HG03354 (cell line): ENCODE data around the gene CCDC167.

ENCODE experiments used
- ATAC-seq: cut with Tn5 transposase; IDR thresholded peaks from one replicate; pipeline ENCODE4 v1.9.1; 2021; ENCODE audit warnings: mild to moderate bottlenecking; ENCODE audit not compliant: unreplicated experiment, poor library complexity, severe bottlenecking

Gene CCDC167

DNA sequence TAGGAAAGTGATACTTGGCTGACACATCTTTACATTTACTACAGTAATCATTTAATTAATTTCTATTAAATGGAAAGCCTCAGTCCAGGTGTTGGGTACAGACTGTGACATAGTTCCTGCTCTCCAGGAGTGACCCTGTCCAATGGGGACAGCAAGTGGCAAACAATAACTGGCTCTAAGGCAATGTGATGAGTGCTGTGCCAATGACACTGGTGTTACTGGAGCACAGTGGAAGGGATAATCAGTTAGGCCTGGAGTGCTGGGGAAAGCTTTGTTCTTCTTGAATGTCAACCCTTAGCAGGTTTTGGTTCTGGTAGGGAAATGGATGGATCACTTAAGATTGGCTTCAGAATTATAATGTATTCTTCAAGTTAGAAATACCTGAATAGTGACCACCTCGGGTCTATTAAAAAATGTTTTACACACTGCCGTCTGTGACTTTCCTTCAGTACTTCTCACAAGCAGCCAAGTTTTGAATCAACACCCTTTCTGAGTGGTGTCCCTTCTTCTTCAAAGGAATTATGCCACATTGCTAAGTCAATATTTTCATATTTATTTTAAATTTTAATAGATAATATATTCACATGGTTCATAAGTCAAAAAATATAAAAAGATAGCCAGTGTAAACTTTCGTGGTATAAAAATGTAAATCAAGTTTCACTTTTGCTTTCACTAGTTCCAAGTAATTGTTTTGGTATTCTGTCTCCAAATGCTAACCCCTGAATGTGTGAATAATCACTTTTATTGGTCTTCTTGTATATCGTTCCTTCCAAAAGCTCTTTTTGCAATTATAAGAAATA is 57.1 kb downstream of the CCDC167 start:
- no peak for ATAC-seq

DNA sequence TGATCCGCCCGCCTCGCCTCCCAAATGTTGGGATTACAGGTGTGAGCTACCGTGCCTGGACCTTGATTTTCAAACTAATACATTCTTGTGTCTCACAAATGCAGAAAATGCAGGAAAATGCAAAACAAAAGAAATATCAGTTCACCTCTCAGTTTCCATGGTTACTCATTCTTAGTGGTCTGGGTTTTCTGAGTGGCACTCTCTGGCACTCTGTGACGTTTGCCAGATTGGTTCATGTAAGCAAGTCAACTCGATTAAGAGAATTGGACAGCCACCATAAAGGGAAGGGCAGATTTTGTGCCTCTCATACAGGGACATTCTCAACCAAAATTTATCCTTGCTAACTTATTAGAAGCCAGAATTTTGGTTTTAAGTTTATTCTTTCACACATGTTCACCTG is 58.0 kb downstream of the CCDC167 start:
- ATAC-seq: no peak

DNA sequence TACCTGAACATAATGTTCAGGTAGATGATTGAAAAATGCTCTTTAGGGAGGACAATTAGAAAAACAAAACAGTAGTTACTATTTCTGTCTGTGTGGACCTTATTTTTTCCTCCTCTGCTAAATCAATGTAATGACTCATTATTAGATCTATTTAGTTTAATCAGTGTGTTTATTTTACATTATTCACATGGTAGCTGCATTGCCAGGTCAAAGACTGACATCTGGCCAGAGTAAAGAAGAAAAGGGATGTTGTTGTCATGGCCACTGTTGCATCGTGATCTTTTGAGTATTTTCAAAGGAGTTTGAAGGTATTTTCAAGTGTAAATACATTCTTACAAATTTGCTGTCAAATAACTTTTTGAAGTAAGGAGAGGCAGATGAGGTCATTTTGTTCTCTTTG is 60.8 kb downstream of the CCDC167 start:
- ATAC-seq: no peak

DNA sequence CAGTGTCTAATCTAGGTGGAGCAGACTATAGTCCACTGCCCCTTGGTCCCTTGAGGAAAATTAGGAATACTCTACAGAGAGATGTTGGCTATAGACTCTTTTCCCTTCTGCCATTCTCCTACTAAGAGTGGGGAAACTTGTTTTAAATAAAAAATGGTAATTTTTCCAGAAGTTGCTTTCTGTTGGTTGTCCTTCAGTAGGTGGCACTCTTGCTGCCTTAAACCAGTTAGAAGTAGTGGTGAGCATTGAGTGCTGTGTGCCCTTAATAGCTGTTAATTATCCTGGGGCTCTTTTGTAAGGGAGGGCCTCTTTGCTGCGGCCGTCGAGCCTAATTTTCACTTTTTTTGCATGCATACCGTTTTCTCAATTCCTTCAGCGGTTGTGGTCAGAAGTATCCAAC is 63.9 kb downstream of the CCDC167 start:
- no peak for ATAC-seq

DNA sequence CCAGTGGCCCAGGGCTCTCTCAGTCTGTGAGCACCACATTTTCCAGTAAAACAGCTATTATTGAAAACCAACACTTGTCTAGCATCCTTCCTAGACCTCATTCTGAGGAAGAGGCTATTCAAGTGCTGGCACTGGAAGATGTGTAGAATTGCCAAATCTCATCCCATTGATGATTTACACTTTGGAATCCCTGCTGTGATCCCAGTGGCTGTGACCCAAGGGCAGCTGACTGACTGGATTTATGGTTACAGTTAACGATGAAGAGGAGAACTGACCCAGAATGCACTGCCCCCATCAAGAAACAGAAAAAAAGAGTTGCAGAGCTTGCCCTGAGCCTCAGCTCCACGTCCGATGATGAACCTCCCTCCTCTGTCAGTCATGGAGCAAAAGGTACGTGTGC is 64.3 kb downstream of the CCDC167 start:
- ATAC-seq: no peak

DNA sequence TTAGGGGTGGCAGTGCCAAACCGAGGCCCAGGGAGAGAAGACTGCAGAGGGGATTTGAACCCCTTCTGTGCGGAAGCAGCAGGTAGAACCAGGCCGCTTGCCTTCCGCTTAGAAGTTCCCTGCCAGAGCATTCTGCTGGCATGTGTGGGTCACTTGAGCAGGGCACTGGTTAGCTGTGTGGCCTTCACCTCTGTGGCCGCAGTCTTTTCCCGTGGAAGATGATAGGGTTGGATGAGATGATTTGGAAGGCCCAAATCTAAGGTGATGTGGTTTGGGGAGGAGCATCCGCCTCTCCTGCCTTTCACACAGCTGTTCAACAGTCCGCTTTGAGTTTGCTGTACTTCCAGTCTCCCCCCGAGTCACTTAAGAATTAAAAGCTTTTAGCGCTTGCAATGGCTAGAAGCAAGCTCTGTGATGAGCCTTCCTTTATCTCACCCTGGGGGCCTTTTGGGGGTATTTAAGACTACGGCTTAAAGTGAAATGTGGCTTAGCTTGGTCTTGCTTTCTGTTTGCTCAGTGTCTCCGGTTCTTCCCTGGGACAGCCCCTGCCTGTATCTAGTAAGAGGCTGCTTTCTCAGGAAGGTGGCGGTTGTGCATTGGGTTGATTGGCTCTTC is 65.9 kb downstream of the CCDC167 start:
- ATAC-seq: peak; percentile 40
